SK-N-MC (cell line): ENCODE measurements around the gene CYP2J2.

Experiments
- EZH2 ChIP-seq: fragments of 200-600 bp; sonication (generic); IDR thresholded peaks from one replicate; pipeline ENCODE4 v1.6.1; 2017; ENCODE audit warnings: antibody characterized with exemption
- FOXP2 ChIP-seq: optimal IDR thresholded peaks from 2 replicates; pipeline ENCODE3; 2011; ENCODE audit warnings: mild to moderate bottlenecking, moderate library complexity; ENCODE audit not compliant: insufficient read depth; ENCODE audit errors: extremely low read length, control extremely low read depth
- POLR2AphosphoS5 ChIP-seq: IDR thresholded peaks from 2 replicates; pipeline ENCODE4 v1.6.1; 2012; ENCODE audit warnings: mild to moderate bottlenecking, low read depth, low read length, borderline replicate concordance

GRCh38 chr1:59919746-59920145 is 6.8 kb downstream of the CYP2J2 start:
- TF ChIP-seq POLR2AphosphoS5, result no peak
- no peak for TF ChIP-seq EZH2
- no peak for TF ChIP-seq FOXP2
